SK-N-SH (cell line): ENCODE results near the gene FOXP1.

Experiments used
- CTCF ChIP-seq: fragments of 200-600 bp; sonication (generic); IDR thresholded peaks from 2 replicates; pipeline ENCODE4 v1.6.1; 2017; ENCODE audit warnings: antibody characterized with exemption, mild to moderate bottlenecking, moderate library complexity
- EP300 ChIP-seq, 2 experiments: IDR thresholded peaks; 2 replicates each; pipeline versions ENCODE4 v1.4.0 to v1.6.1; 2012; ENCODE audit warnings: borderline replicate concordance in 1 of 2, low read depth in 1 of 2, low read length in 1 of 2
- EZH2phosphoT487 ChIP-seq: fragments of 200-600 bp; sonication (generic); IDR thresholded peaks from 2 replicates; pipeline ENCODE4 v1.6.1; 2017; ENCODE audit warnings: low read depth, mixed run types, mild to moderate bottlenecking, antibody characterized with exemption, moderate library complexity, borderline replicate concordance
- FOSL2 ChIP-seq: IDR thresholded peaks from 2 replicates; pipeline ENCODE4 v1.4.0; 2012; ENCODE audit warnings: low read depth, mild to moderate bottlenecking, moderate library complexity, borderline replicate concordance
- FOXJ3 ChIP-seq: sonication (generic); formaldehyde crosslinking; IDR thresholded peaks from 2 replicates; pipeline ENCODE4 v1.5.1; 2020; ENCODE audit warnings: mild to moderate bottlenecking, missing genetic modification reagents
- JUND ChIP-seq: IDR thresholded peaks from 2 replicates; pipeline ENCODE4 v1.4.0; 2012
- POLR2AphosphoS5 ChIP-seq: IDR thresholded peaks from 2 replicates; pipeline ENCODE4 v1.6.1; 2012; ENCODE audit warnings: low read depth, low read length
- RAD21 ChIP-seq: IDR thresholded peaks from 2 replicates; pipeline ENCODE4 v1.6.1; 2012; ENCODE audit warnings: mild to moderate bottlenecking, low read length
- RCOR1 ChIP-seq: fragments of 150-350 bp; IDR thresholded peaks from 2 replicates; pipeline ENCODE4 v1.6.1; 2017; ENCODE audit warnings: antibody characterized with exemption, low read length
- SIN3A ChIP-seq: IDR thresholded peaks from 2 replicates; pipeline ENCODE4 v1.6.1; 2012; ENCODE audit warnings: low read depth, mild to moderate bottlenecking, low read length, moderate library complexity, borderline replicate concordance
- SMC3 ChIP-seq: IDR thresholded peaks from 2 replicates; pipeline ENCODE4 v1.6.1; 2012; ENCODE audit warnings: low read depth, low read length, improper control_type of control experiment
- TCF12 ChIP-seq: IDR thresholded peaks from 2 replicates; pipeline ENCODE4 v1.4.0; 2012
- USF2 ChIP-seq: fragments of 150-350 bp; IDR thresholded peaks from 2 replicates; pipeline ENCODE4 v1.6.1; 2017; ENCODE audit warnings: antibody characterized with exemption, low read length, low read depth, borderline replicate concordance
- ZBTB33 ChIP-seq: IDR thresholded peaks from 2 replicates; pipeline ENCODE4 v1.4.0; 2012; ENCODE audit warnings: low read depth, borderline replicate concordance

GRCh38 chr3:71114610-71115009 lies 468.9 kb downstream of the FOXP1 start:
- TF ChIP-seq CTCF: no peak
- no peak for TF ChIP-seq FOXJ3 (CRISPR knock-in tag)
- TF ChIP-seq SIN3A: no peak
- TF ChIP-seq RCOR1: no peak
- no peak for TF ChIP-seq EZH2phosphoT487
- no peak for TF ChIP-seq USF2
- TF ChIP-seq ZBTB33: no peak
- no peak for TF ChIP-seq SMC3
- TF ChIP-seq RAD21: no peak
- no peak for TF ChIP-seq JUND
- no peak for TF ChIP-seq TCF12
- no peak for TF ChIP-seq EP300 (IDR thresholded peaks at IDR 0.05; ENCODE audit: borderline replicate concordance in 1 of 2, low read depth in 1 of 2, low read length in 1 of 2)
- TF ChIP-seq POLR2AphosphoS5: no peak
- no peak for TF ChIP-seq FOSL2
